Measurements from ENCODE around the gene LTBP1. TPM values are rescaled to one million over a fixed set of nuclear protein-coding genes. Genes with fewer than 3 reads are reported as not detected.
"Not testable (repeated sequence)": the region's sequence is repeated elsewhere in the genome, so short reads cannot be mapped to it uniquely, and the experiment has no call there.

Gene LTBP1
- polyA plus RNA-seq, 12 donors, result 53.9 to 102 (median 63.6) TPM; not detected in 1

GRCh38 chr2:33038799-33039198, 92.0 kb downstream of the LTBP1 start:
- no peak for DNase-seq

- DNase-seq, result no peak
These were observed 93.8 kb downstream of the LTBP1 start for GRCh38 chr2:33040541-33040940.

GRCh38 chr2:33042265-33042664, 95.5 kb downstream of the LTBP1 start:
- peak; percentile 45 for DNase-seq

- no peak for DNase-seq
These were observed 96.1 kb downstream of the LTBP1 start for GRCh38 chr2:33042819-33043218.

- DNase-seq, result no peak
These were observed 101.2 kb downstream of the LTBP1 start for GRCh38 chr2:33047939-33048338.

- DNase-seq, result no peak
These were observed 105.0 kb downstream of the LTBP1 start for GRCh38 chr2:33051586-33052360.

- no peak for DNase-seq
These were observed 105.6 kb downstream of the LTBP1 start for GRCh38 chr2:33052361-33052735.

- DNase-seq, result not testable (repeated sequence)
These were observed 106.0 kb downstream of the LTBP1 start for GRCh38 chr2:33052795-33053194.

GRCh38 chr2:33056170-33056569, 109.4 kb downstream of the LTBP1 start:
- DNase-seq, result no peak

- not testable (repeated sequence) for DNase-seq
These were observed 110.7 kb downstream of the LTBP1 start for GRCh38 chr2:33057307-33058028.

GRCh38 chr2:33058716-33059470, 112.1 kb downstream of the LTBP1 start:
- DNase-seq, result no peak

GRCh38 chr2:33059471-33060156, 112.9 kb downstream of the LTBP1 start:
- no peak for DNase-seq

- no peak for DNase-seq
These were observed 113.7 kb downstream of the LTBP1 start for GRCh38 chr2:33060405-33060804.

- DNase-seq, result no peak
These were observed 116.0 kb downstream of the LTBP1 start for GRCh38 chr2:33062665-33063250.

- no peak for DNase-seq
These were observed 117.6 kb downstream of the LTBP1 start for GRCh38 chr2:33064349-33064801.

- no peak for DNase-seq
These were observed 120.8 kb downstream of the LTBP1 start for GRCh38 chr2:33067598-33067997.

- DNase-seq, result no peak
These were observed 121.5 kb downstream of the LTBP1 start for GRCh38 chr2:33068261-33068660.

GRCh38 chr2:33069894-33070651, 123.3 kb downstream of the LTBP1 start:
- DNase-seq, result no peak

- DNase-seq, result no peak
These were observed 124.8 kb downstream of the LTBP1 start for GRCh38 chr2:33071591-33071990.

- no peak for DNase-seq
These were observed 125.9 kb downstream of the LTBP1 start for GRCh38 chr2:33072614-33073013.

- DNase-seq, result no peak
These were observed 126.3 kb downstream of the LTBP1 start for GRCh38 chr2:33073018-33073417.
